ENCODE measurements around the gene RFX3.

Gene RFX3

DNA sequence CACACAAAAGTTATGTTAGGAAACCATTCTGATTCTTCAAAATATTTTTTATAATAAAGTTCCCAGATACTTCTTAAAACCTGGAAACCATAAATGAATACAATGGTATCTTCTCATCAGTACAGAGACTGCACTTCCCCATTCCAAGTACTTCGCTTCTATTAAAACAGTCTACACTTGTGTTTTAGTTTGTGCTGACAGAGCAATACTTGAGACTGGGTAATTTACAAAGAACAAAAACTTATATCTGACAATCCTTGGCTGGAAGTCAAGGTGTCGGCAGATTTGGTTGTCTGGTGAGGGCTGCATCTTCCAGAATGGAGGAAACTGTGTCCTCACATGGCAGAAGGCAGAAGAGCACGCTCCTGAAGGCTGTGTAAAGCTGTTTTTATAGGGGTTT lies 70.1 kb downstream of the RFX3 start:
- H3K4me3 ChIP-seq (ENCODE audit: low read length): no peak overlapping the region
- H3K36me3 ChIP-seq (ENCODE audit: control insufficient read depth, insufficient read depth, low read length): no peaks in the 10 kb centered on the region
- no peaks in the 10 kb centered on the region for H3K4me1 ChIP-seq (ENCODE audit: control insufficient read depth, insufficient read depth, low read length)
- H3K9me3 ChIP-seq (ENCODE audit: control insufficient read depth, insufficient read depth, low read length): no peaks in the 10 kb centered on the region
- DNase-seq (ENCODE audit: low read depth, low spot score): no peak
- no CpG with 5 or more reads among the region's 3 CpGs for WGBS (ENCODE audit: insufficient coverage, insufficient read length)
- no peak overlapping the region for H3K27ac ChIP-seq (ENCODE audit: low read length)
- no peaks in the 10 kb centered on the region for H3K27me3 ChIP-seq (ENCODE audit: control insufficient read depth, insufficient read depth, low read length)

DNA sequence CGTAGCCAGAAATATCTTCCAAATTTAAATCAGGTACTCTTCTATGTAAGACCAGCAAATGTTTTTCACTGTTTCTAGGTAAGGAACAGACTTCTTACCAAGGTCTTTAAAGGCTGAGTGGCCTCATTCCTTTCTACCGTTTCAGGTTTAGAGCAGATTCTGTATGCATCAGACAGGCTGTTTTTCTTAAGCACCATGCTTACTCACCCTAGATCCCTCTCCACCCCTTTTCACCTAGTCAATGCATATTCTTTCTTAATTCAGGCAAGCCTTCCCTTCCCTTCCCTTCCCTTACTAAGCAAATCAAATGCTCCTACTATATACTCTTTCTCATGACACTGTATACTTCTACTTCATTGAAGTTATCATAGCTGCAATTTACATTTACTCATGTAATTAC lies 70.7 kb downstream of the RFX3 start:
- Histone ChIP-seq H3K9me3 (ENCODE audit: control insufficient read depth, insufficient read depth, low read length) (no peaks in the 10 kb centered on the region), H3K36me3 (ENCODE audit: control insufficient read depth, insufficient read depth, low read length) (no peaks in the 10 kb centered on the region), H3K27me3 (ENCODE audit: control insufficient read depth, insufficient read depth, low read length) (no peaks in the 10 kb centered on the region), H3K27ac (ENCODE audit: low read length) (no peak overlapping the region), H3K4me1 (ENCODE audit: control insufficient read depth, insufficient read depth, low read length) (no peaks in the 10 kb centered on the region), H3K4me3 (ENCODE audit: low read length) (no peak overlapping the region)
- no peak for DNase-seq (ENCODE audit: low read depth, low spot score)
- WGBS (ENCODE audit: insufficient coverage, insufficient read length): no CpG with 5 or more reads among the region's 2 CpGs

DNA sequence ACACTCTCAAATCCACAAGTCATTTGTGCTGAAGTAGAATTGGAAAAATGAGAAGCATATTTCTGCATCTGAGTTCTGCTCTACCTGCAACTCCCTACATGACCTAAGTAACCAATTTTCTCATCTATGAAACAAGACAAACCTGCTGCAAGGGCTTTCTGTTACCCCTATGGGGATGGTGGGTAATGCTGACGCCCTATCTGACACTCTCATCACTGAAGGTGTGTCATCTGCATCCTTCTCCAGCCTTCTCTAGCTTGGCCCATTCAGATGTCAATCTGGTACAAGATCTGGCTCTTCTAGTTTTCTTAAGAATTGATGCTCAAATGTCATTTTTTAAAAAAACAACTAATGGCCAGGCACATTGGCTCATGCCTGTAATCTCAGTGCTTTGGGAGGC lies 73.8 kb downstream of the RFX3 start:
- Histone ChIP-seq H3K4me1 (ENCODE audit: control insufficient read depth, insufficient read depth, low read length) (no peaks in the 10 kb centered on the region), H3K9me3 (ENCODE audit: control insufficient read depth, insufficient read depth, low read length) (no peaks in the 10 kb centered on the region), H3K36me3 (ENCODE audit: control insufficient read depth, insufficient read depth, low read length) (no peaks in the 10 kb centered on the region), H3K4me3 (ENCODE audit: low read length) (no peak overlapping the region), H3K27ac (ENCODE audit: low read length) (no peak overlapping the region), H3K27me3 (ENCODE audit: control insufficient read depth, insufficient read depth, low read length) (no peaks in the 10 kb centered on the region)
- WGBS (ENCODE audit: insufficient coverage, insufficient read length): no CpG with 5 or more reads among the region's 1 CpG
- DNase-seq (ENCODE audit: low read depth, low spot score): no peak

DNA sequence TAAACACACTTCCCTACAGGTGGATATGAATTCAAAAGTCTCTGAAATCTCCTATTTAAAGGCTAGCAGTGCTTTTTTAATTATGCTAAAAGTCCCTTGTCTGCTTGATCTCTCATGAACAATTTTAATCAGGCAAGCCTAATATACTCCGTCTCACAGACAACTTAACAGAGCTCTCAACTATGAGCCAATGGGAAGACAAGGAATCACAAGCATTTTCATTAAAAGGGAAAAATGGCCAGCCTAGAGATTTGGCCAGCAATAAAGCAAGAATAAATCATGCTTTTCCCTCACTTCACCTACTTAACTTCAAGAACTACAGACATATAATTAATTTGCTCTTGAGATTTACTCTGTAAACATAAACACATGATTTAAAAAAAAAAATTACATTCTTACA lies 78.0 kb downstream of the RFX3 start:
- Histone ChIP-seq H3K4me3 (ENCODE audit: low read length) (no peak overlapping the region), H3K27ac (ENCODE audit: low read length) (no peak overlapping the region), H3K4me1 (ENCODE audit: control insufficient read depth, insufficient read depth, low read length) (no peaks in the 10 kb centered on the region), H3K27me3 (ENCODE audit: control insufficient read depth, insufficient read depth, low read length) (no peaks in the 10 kb centered on the region), H3K36me3 (ENCODE audit: control insufficient read depth, insufficient read depth, low read length) (no peaks in the 10 kb centered on the region), H3K9me3 (ENCODE audit: control insufficient read depth, insufficient read depth, low read length) (no peaks in the 10 kb centered on the region)
- no CpG with 5 or more reads among the region's 1 CpG for WGBS (ENCODE audit: insufficient coverage, insufficient read length)
- no peak for DNase-seq (ENCODE audit: low read depth, low spot score)

DNA sequence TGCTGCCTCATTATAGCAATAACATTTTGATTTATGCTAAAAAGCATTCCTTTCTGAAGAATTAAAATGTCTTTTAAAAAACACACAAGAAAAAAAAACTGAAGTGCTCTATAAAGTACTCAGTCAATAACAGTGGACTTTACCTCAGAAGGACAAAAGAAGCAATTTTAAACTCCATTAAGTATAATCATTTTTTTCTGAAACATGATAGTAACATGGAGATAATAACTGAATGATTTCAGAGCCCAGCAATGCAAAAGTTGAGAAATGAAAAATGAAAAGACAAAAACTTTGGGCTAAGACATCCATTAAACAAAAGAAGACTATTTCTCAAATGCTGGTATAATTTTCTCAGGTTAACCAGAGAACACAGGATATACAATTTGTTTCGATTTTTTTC lies 78.7 kb downstream of the RFX3 start:
- Histone ChIP-seq H3K9me3 (ENCODE audit: control insufficient read depth, insufficient read depth, low read length) (no peaks in the 10 kb centered on the region), H3K36me3 (ENCODE audit: control insufficient read depth, insufficient read depth, low read length) (no peaks in the 10 kb centered on the region), H3K27me3 (ENCODE audit: control insufficient read depth, insufficient read depth, low read length) (no peaks in the 10 kb centered on the region), H3K4me3 (ENCODE audit: low read length) (no peak overlapping the region), H3K4me1 (ENCODE audit: control insufficient read depth, insufficient read depth, low read length) (no peaks in the 10 kb centered on the region), H3K27ac (ENCODE audit: low read length) (no peak overlapping the region)
- WGBS (ENCODE audit: insufficient coverage, insufficient read length): no CpG with 5 or more reads among the region's 1 CpG
- no peak for DNase-seq (ENCODE audit: low read depth, low spot score)

DNA sequence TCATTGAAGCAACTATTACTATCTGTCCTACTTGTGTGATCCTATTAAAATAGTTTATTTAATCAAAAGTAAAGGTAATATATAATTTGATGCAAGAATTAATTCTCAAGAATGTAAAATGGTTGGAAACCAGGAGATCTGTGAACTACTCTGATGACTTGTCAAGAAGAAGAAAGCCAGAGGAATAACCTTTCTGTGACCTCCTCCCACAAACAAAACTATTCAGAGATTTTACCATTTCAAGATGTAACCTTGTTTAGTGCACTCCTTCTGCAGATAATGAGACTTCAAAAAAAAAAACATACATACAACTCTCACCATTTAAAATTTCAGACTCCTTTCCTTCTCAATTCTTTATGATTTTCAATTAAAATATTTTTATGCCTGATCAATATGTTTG lies 79.5 kb downstream of the RFX3 start:
- Histone ChIP-seq H3K9me3 (ENCODE audit: control insufficient read depth, insufficient read depth, low read length) (no peaks in the 10 kb centered on the region), H3K4me3 (ENCODE audit: low read length) (no peak overlapping the region), H3K27me3 (ENCODE audit: control insufficient read depth, insufficient read depth, low read length) (no peaks in the 10 kb centered on the region), H3K36me3 (ENCODE audit: control insufficient read depth, insufficient read depth, low read length) (no peaks in the 10 kb centered on the region), H3K27ac (ENCODE audit: low read length) (no peak overlapping the region), H3K4me1 (ENCODE audit: control insufficient read depth, insufficient read depth, low read length) (no peaks in the 10 kb centered on the region)
- DNase-seq (ENCODE audit: low read depth, low spot score): no peak

DNA sequence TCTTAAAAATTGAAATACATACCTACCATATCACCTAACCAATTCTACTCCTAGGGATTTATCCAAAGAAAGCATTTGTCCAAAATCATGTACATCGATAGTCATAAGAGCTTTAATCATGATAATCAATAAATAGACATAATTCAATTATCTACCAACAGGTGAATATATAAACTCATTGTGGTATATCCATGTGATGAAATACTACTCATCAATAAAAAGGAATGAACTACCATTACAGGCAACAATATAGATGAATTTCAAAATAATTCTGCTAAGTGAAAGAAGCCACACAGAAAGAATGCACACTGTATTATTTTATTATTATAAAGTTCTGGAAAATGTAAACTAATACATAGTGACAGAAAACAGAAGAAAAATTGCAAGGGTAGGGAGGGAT lies 81.8 kb downstream of the RFX3 start:
- no peaks in the 10 kb centered on the region for H3K4me1 ChIP-seq (ENCODE audit: control insufficient read depth, insufficient read depth, low read length)
- no peaks in the 10 kb centered on the region for H3K36me3 ChIP-seq (ENCODE audit: control insufficient read depth, insufficient read depth, low read length)
- no peaks in the 10 kb centered on the region for H3K9me3 ChIP-seq (ENCODE audit: control insufficient read depth, insufficient read depth, low read length)
- no peak overlapping the region for H3K27ac ChIP-seq (ENCODE audit: low read length)
- no peak overlapping the region for H3K4me3 ChIP-seq (ENCODE audit: low read length)
- no peaks in the 10 kb centered on the region for H3K27me3 ChIP-seq (ENCODE audit: control insufficient read depth, insufficient read depth, low read length)
- DNase-seq (ENCODE audit: low read depth, low spot score): no peak
- WGBS (ENCODE audit: insufficient coverage, insufficient read length): no CpG with 5 or more reads among the region's 1 CpG

DNA sequence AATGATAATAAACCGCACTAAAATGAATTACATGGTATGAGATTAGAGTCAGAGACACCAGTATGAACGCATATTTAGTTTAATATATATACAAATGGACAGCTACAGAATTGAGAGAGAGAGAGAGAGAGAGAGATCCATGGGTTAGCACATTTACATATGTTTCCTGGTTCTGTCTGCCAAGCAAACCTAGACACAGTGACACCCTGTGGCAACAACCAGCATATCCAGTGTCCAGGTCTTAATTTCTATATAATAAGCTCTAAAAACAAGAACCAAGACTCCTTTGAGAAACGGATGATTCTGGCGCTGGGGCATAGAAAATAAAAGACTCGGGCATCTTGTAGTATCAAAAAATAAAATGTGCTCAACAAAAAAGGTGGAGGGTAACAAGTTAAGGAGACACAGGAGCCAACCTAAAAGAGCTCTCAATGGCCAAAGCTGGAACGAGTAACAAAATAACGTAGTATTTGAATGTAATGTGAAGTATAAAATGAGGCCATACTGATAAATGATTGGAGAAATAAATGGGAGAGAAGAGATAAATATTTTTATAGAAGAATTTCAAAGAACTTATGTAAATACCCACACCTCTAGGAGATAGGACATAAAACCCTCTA lies 84.5 kb downstream of the RFX3 start:
- DNase-seq (ENCODE audit: low read depth, low spot score): peak; percentile 16
- H3K9me3 ChIP-seq (ENCODE audit: control insufficient read depth, insufficient read depth, low read length): no peaks in the 10 kb centered on the region
- H3K27me3 ChIP-seq (ENCODE audit: control insufficient read depth, insufficient read depth, low read length): no peaks in the 10 kb centered on the region
- no peak overlapping the region for H3K4me3 ChIP-seq (ENCODE audit: low read length)
- H3K27ac ChIP-seq (ENCODE audit: low read length): no peak overlapping the region
- WGBS (ENCODE audit: insufficient coverage, insufficient read length): 100% methylated on average over 1 of the region's 7 CpGs
- no peaks in the 10 kb centered on the region for H3K4me1 ChIP-seq (ENCODE audit: control insufficient read depth, insufficient read depth, low read length)
- no peaks in the 10 kb centered on the region for H3K36me3 ChIP-seq (ENCODE audit: control insufficient read depth, insufficient read depth, low read length)

DNA sequence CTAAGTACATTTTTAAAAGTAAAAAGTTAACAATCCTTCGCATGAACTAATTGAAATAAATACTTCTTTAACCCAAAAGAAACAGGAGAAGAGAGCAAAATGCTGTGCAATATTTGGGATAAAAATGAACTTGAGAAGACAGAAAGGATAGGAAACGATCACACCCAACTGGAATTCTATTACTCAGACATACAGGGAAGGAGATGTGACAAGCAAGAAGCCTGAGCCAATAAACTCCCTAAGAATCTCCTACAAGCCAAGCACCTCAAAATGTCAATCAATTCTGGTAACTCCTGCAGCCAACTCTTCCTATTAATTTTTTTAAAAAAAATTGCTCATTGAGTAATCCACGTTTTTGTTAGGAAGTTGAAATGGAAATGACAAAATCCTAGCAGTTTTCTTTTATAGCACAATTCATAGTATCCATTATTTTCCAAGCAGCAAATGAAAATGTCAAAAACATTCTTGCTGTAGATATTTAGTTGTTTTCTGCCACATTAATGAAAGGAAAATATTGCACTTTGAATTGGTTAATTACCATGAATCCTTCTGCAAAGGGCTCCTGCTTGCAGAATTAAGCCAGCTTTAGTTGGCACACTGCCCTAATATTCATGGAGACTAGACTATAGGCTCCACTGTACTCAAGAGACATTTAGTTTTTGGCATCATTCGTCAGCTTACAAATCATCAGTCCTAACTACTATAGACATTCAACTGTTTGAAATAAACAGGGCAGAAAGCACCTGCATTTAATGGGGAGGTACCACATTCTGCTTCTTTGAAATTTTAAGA lies 89.0 kb downstream of the RFX3 start:
- no peak for DNase-seq (ENCODE audit: low read depth, low spot score)
- no peaks in the 10 kb centered on the region for H3K27me3 ChIP-seq (ENCODE audit: control insufficient read depth, insufficient read depth, low read length)
- no peaks in the 10 kb centered on the region for H3K36me3 ChIP-seq (ENCODE audit: control insufficient read depth, insufficient read depth, low read length)
- no peaks in the 10 kb centered on the region for H3K4me1 ChIP-seq (ENCODE audit: control insufficient read depth, insufficient read depth, low read length)
- no peak overlapping the region for H3K4me3 ChIP-seq (ENCODE audit: low read length)
- H3K9me3 ChIP-seq (ENCODE audit: control insufficient read depth, insufficient read depth, low read length): no peaks in the 10 kb centered on the region
- H3K27ac ChIP-seq (ENCODE audit: low read length): no peak overlapping the region
- no CpG with 5 or more reads among the region's 4 CpGs for WGBS (ENCODE audit: insufficient coverage, insufficient read length)

DNA sequence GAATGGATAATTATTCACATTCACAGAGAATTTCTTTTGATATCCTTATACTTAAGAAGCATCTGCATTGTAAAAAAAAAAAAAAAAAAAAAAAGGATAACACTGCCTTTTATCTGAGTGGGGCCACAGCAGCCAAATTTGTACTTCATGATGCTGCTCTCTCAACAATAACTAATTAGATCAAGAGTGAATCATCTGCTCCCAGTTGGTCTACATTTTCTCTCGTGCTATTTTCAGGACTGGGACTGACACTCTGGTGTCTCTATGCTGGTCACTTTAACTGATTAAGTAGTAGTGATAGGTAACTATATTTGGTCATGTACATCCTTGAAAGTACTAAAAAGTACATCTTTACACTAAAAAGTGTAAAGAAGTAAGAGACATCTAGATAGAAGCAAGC lies 90.1 kb downstream of the RFX3 start:
- no CpG with 5 or more reads among the region's 1 CpG for WGBS (ENCODE audit: insufficient coverage, insufficient read length)
- Histone ChIP-seq H3K36me3 (ENCODE audit: control insufficient read depth, insufficient read depth, low read length) (no peaks in the 10 kb centered on the region), H3K4me1 (ENCODE audit: control insufficient read depth, insufficient read depth, low read length) (no peaks in the 10 kb centered on the region), H3K27ac (ENCODE audit: low read length) (no peak overlapping the region), H3K9me3 (ENCODE audit: control insufficient read depth, insufficient read depth, low read length) (no peaks in the 10 kb centered on the region), H3K27me3 (ENCODE audit: control insufficient read depth, insufficient read depth, low read length) (no peaks in the 10 kb centered on the region), H3K4me3 (ENCODE audit: low read length) (no peak overlapping the region)
- DNase-seq (ENCODE audit: low read depth, low spot score): no peak

DNA sequence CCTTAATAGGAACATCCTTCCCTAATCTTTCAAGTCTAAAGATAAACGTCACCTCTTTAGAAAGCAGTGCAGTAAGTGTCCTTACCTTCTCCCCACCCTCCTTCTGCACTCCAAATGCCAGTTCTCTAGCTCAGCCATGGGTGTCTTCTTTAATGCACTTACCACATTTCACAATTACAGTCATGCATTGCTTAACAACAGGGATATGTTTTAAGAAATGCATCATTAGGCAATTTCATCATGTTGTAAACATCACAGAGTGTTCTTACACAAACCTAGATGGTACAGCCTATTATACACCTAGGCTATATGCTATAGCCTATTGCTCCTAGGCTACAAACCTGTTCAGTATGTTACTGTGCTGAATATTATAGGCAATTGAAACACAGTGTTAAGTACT lies 91.2 kb downstream of the RFX3 start:
- DNase-seq (ENCODE audit: low read depth, low spot score): no peak
- no peaks in the 10 kb centered on the region for H3K27me3 ChIP-seq (ENCODE audit: control insufficient read depth, insufficient read depth, low read length)
- no CpG with 5 or more reads among the region's 1 CpG for WGBS (ENCODE audit: insufficient coverage, insufficient read length)
- no peak overlapping the region for H3K27ac ChIP-seq (ENCODE audit: low read length)
- H3K9me3 ChIP-seq (ENCODE audit: control insufficient read depth, insufficient read depth, low read length): no peaks in the 10 kb centered on the region
- H3K36me3 ChIP-seq (ENCODE audit: control insufficient read depth, insufficient read depth, low read length): no peaks in the 10 kb centered on the region
- no peak overlapping the region for H3K4me3 ChIP-seq (ENCODE audit: low read length)
- no peaks in the 10 kb centered on the region for H3K4me1 ChIP-seq (ENCODE audit: control insufficient read depth, insufficient read depth, low read length)
